ENCODE results near the gene CRYBG3.

Gene CRYBG3

DNA sequence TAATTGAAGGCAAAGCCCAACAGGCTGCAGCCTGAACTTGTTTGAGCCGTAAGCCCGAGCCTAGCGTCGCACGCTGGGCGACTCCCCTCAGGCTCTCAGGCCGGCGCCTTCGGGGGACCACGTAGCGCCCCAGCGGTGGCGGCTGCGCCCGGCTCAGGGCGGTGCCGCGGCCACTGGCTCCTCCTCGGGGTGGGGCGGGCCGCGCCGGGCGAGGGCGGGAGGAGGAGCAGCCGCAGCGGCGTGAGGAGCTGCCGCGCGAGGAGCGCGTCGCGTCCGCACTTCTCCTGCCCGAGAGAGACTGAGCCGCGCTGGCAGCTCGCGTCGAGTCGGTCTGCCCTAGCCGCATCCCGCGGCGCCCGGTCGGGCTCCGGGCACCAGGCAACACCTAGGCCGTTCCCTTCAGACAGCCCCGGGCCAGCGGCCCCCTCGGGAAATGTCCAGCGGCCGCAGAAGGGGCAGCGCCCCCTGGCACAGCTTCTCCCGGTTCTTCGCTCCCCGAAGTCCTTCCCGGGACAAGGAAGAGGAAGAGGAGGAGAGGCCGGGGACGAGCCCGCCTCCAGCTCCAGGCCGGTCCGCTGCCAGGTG, at the start of gene CRYBG3:
TSS of gene CRYBG3 (plus strand) at position 238 of the 585 bp plus-strand sequence. CDS start at position 434, 196 bp downstream.
- H3K36me3 ChIP-seq, result no peaks in the 10 kb centered on the region
- H3K27me3 ChIP-seq, result no peaks in the 10 kb centered on the region
- H3K4me3 ChIP-seq, result peak within 1 kb of the TSS; percentile 77 to 91
- no peaks in the 10 kb centered on the region for H3K9me3 ChIP-seq
- H3K27ac ChIP-seq, result peak within 1 kb of the TSS; percentile 85 to 92
- intact Hi-C loops (cut with DNase I; ENCODE audit: low total_unique reads), result loop anchor here (10.0 kb wide), 1 partner anchor 153 kb away; the partner anchor contains the start of gene RIOX2
- peak; percentile 77 to 91 for DNase-seq
- peaks cover 0 to 21% (median 3%) of the 10 kb centered on the region in 4 donors for H3K4me1 ChIP-seq
- peak in 1 of 2 experiments; percentile 18 for TF ChIP-seq CTCF (IDR thresholded peaks at IDR 0.05)

DNA sequence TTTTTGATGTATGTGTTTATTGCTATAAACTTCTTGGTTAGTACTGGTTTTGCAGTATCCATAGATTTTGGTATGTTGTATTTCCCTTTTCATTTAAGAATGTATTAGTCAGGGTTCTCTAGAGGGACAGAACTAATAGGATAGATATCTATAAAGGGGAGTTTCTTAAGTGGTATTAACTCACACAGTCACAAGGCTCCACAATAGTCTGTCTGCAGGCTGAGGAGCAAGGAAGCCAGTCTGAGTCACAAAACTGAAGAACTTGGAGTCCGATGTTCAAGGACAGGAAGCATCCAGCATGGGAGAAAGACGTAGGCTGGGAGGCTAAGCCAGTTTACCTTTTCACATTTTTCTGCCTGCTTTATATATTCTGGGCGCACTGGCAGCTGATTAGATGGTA, 48.9 kb upstream of the CRYBG3 start:
- H3K4me3 ChIP-seq, result no peak overlapping the region
- H3K27me3 ChIP-seq, result no peaks in the 10 kb centered on the region
- peaks cover 6 to 33% (median 24%) of the 10 kb centered on the region in 3 donors for H3K36me3 ChIP-seq
- H3K4me1 ChIP-seq, result peaks cover 0 to 4% (median 0%) of the 10 kb centered on the region in 4 donors
- intact Hi-C loops (cut with DNase I; ENCODE audit: low total_unique reads), result no loop called here
- DNase-seq, result no peak
- no peak for TF ChIP-seq CTCF (IDR thresholded peaks at IDR 0.05)
- no peak overlapping the region for H3K27ac ChIP-seq
- peaks cover 0 to 4% (median 0%) of the 10 kb centered on the region in 3 donors for H3K9me3 ChIP-seq

GRCh38 chr3:97778152-97778551, 43.7 kb upstream of the CRYBG3 start:
- Histone ChIP-seq H3K27ac (no peak overlapping the region), H3K27me3 (no peaks in the 10 kb centered on the region), H3K9me3 (no peaks in the 10 kb centered on the region), H3K36me3 (peaks cover 7 to 16% (median 9%) of the 10 kb centered on the region in 3 donors), H3K4me1 (peaks cover 0 to 16% (median 0%) of the 10 kb centered on the region in 4 donors), H3K4me3 (no peak overlapping the region)
- intact Hi-C loops (cut with DNase I; ENCODE audit: low total_unique reads), result no loop called here
- no peak for DNase-seq
- no peak for TF ChIP-seq CTCF (IDR thresholded peaks at IDR 0.05)

DNA sequence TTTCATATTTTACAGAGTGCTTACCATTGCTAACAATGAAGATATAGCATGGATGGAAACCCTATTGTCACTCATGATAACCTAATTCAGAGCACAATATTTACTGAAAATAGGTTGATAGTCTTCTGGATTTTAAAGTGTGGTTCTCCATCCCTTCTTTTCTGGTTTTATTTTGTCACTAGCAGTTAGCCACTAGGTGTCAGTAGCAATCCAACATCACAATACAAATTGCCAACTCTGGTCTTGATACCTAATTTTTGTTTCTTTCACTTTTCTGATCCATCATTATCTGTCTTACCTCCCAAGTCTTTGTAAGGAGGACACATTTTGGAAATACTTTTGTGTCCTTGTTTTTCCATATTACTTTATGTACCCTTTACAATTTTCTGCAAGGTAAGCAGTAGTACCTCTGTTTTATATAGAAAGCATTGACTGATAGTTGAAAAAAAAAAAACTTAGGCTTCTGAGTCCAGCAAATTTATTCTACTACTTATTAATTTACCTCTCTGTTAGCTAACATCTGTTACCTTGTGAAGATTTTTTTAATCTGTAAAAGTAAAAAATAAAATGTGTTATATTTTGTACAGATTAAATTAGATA, 28.3 kb upstream of the CRYBG3 start:
- Histone ChIP-seq H3K4me1 (no peaks in the 10 kb centered on the region), H3K4me3 (no peak overlapping the region), H3K27ac (no peak overlapping the region), H3K36me3 (peaks cover 0 to 3% (median 0%) of the 10 kb centered on the region in 3 donors), H3K9me3 (no peaks in the 10 kb centered on the region), H3K27me3 (no peaks in the 10 kb centered on the region)
- no peak for DNase-seq
- peak; percentile 76 to 83 for TF ChIP-seq CTCF (IDR thresholded peaks at IDR 0.05)
- intact Hi-C loops (cut with DNase I; ENCODE audit: low total_unique reads), result loop anchor here (2.0 kb wide), 1 partner anchor 229 kb away; no protein-coding TSS in a partner anchor

- no peak for TF ChIP-seq CTCF (IDR thresholded peaks at IDR 0.05)
- H3K36me3 ChIP-seq, result peaks cover 0 to 5% (median 4%) of the 10 kb centered on the region in 3 donors
- intact Hi-C loops (cut with DNase I; ENCODE audit: low total_unique reads), result no loop called here
- no peaks in the 10 kb centered on the region for H3K27me3 ChIP-seq
- H3K9me3 ChIP-seq, result no peaks in the 10 kb centered on the region
- no peaks in the 10 kb centered on the region for H3K4me1 ChIP-seq
- no peak overlapping the region for H3K4me3 ChIP-seq
- H3K27ac ChIP-seq, result no peak overlapping the region
- no peak for DNase-seq
Observed at GRCh38 chr3:97795951-97796350, 25.9 kb upstream of the CRYBG3 start.
